Activated CD8-positive, alpha-beta memory T cell treated with anti-CD3 and anti-CD28 coated beads, Interleukin-2, amount 50 U/mL, for 48 hours (primary cell): ENCODE results near the gene LCT.

Experiments
- DNase-seq: peaks from one replicate; pipeline ENCODE4 v3.0.0-alpha.2; 2020

LCT gene

GRCh38 chr2:135741043-135741394 lies 96.0 kb downstream of the LCT start:
- no peak for DNase-seq

DNA sequence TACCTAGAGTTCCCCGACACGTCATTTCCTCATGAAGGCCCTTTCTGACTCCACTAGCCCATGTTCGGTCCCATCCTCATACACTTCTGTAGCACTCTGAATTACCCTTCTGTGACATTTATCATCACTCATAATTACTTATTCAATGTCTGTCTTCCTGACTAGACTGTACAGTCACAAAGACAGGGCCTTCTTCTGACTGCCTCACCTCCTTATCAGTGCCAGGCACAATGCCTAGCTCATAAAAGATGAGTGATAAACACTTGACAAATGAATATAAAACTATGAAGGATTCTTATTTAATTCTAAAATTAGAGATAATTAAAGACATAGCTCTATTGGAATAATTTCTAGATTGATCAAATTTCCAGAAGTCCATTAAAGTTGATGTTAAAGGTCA lies 96.8 kb downstream of the LCT start:
- DNase-seq, result no peak
